ENCODE data around the gene EPN2.

EPN2 gene

DNA sequence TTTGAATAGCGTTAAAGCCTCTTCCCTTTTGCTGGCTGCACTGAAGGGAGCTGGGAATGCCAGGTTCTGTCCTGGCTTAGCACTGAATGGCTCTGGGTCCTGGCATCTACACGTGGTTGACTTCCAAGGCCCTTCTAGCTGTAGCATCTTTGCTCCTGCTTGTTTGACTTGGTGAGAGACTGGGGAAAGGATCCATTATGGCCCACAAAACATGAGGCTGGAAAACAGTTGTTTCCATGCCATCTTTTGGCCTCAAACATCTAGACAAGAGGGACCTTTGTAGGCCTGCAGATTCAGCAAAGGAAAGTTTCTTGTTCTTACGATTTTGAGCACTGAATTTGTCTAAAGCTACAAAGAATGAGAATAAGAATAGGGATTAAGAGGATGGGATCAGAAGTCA, 32.5 kb downstream of the EPN2 start:
- DNase-seq, result no peak

DNA sequence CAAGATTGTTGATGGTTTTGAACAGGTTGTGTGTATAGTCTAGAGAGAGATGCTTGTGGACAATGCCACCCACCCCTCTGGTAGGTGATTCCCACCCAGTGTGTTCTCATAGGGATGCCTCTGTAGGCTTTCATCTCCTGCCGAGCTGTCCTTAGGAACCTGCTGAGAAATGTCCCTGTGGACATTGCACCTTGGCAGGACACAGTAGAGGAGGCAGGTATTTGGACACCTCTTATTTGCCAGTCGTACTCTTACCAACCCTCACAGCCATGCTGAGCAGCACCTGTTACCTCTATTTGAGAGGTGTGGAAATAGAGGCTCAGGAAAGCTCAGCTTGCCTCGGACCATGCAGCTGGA, 33.2 kb downstream of the EPN2 start:
- DNase-seq, result no peak

DNA sequence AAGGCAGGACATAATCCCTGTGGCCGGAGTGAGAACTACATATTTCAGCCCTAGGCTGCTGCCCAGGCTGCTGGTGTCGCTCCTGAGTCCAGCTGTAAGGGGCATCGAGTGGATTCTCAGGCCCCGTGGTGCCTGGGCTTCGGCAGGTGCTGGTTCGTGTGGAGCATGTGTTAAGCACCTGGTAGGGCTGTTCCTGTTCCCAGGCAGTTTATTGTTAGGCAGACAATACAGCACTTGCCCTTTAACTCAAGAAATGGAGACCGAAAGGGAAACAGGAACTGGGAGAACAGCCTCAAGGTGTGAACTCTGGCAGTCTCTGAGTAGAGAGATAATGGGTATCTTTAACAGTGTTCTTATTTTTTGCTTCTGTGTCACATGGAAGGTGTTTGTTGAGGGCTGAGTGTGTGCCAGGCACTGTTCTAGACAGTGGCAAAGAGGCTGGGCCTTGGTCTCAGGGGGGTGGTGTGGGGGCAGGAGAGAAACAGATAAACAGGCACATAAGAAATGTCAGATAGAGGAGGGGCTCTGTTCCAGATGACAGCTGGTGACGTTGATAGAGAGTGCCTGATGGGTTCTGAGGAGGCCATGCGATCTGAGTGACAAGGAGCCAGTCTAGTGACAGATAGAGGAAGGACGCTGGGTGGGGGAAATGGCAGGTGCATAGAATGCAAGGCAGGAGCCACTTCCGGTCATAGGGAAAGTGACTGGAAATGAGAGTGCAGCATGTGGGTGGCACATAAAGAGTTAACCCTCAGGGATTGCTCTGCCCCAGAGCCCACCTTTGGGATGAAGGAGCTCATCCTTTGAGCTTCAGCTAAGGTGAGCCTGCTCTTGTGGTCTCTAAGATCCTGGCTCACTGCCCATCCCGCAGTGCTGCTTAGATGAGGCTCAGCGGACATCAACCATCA, 33.8 kb downstream of the EPN2 start:
- peak; percentile 79 for DNase-seq

DNA sequence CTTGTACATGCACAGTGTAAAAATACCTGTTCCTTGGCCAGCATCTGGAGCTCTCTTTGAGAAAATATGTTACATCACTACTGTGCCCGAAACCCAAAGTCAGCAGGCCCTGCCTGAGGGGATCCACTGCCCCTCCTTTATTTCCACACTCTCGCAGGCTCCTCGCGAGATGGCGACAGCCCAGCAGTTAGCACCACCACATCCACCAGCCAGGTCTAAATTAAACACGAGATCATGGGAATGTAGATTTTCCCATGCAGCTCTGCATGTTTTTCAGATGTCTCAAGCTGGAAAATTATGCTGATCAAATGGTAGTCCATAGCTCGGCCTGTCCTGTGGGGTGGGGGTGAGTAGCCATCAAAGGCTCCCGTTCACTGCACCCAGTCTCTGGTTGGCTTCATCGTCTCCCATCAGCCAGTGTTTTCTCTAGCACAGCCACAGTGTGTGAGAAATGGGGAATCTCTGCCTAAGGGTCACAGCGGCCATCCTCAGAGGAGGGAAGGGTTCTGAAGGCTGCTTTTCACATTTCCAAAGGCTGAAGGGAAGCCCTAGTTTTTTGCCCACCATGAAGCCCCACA, 34.7 kb downstream of the EPN2 start:
- DNase-seq, result no peak

DNA sequence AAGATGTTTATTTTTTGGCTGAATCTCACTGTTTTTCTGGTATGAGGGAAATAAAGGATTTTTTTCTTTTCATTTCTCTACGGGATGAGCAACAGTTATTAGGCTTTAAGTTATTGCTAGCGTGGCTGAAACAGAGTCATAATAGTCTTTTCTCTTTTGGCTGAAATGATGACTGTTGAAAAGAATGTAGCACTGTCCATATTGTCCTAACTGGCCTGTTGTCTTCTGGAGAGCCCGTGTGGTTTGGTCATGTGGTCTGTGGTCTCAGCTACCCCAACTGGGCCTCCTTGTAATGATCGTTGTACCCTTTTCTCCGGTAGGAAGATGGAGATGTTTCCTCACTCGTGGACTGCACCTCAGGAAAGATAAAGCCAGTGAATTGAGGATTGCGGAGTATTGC, 36.6 kb downstream of the EPN2 start:
- peak; percentile 38 for DNase-seq

DNA sequence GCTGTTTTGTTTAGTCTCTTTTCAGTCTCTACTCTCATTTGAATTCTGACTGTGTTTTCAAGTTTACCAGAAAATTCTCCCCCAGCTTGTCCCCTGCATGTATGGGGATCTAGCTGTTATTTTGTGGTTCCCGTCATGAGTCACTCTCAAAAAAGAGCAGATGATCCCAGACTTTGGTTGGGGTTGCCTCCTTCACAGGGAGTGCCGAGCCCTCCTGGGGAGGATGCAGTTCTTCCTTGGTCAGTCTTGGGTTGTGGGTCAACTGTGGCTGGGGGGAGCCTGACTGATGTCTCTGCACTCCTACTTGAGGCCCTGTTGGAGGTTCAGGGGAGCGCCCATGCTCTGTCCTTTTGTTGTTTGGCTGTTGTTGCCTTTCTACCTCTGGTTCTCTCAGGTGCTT, 37.7 kb downstream of the EPN2 start:
- DNase-seq, result no peak

DNA sequence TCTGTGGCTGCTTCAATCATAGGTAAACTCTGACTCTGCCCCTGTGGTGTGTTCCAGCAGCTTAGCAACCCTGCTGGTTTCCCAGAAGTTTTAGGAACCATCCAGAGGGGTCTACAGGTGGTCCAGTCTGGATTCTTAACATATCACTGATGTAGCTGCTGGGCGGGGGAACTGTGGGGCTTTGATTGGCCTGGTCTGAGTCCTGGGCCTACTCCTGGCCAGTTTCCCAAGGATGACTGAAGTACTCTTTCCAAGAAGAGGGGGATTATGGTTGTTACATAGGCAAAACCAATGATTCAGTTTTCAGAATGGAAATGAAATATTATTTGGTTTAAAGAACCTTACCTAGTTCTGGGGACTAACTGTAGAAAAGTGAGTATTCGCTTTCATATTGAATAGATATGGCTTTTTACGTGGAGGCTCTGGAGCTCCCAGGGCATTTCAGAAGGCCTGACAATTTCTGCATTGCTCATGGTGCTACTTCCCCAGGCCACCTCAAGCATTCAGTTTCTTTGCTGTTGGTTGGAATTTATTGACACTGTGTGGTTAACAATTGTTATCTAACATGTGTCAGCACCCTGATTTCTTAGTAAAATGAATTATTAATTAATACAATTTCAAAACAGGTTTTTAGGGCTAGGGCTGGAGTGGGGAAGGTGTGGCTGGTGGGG, 38.4 kb downstream of the EPN2 start:
- DNase-seq, result no peak

DNA sequence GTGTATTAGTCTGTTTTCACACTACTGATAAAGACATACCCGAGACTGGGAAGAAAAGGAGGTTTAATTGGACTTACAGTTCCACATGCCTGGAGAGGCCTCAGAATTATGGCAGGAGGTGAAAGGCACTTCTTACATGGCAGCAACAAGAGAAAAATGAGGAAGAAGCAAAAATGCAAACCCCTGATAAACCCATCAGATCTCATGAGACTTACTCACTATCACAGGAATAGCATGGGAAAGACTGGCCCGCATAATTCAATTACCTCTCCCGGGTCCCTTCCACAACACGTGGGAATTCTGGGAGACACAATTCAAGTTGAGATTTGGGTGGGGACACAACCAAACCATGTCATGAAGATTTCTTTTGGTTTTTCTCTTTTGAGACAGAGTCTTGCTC, 41.1 kb downstream of the EPN2 start:
- DNase-seq, result peak; percentile 8

DNA sequence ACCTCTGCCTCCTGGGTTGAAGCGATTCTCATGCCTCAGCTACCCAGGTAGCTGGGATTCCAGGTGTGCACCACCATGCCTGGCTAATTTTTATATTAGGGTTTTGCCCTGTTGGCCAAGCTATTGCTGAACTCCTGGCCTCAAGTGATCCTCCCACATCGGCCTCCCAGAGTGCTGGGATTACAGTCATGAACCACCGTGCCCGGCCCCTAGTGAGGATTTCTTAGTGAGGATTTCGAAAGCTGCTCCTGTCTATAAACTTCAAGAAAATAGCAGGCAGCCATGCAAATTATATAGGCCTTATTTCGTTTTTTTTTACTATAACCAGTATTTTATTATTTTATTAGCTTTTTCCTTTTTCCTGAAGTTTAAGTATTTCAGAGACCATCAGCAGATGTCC, 41.6 kb downstream of the EPN2 start:
- no peak for DNase-seq

DNA sequence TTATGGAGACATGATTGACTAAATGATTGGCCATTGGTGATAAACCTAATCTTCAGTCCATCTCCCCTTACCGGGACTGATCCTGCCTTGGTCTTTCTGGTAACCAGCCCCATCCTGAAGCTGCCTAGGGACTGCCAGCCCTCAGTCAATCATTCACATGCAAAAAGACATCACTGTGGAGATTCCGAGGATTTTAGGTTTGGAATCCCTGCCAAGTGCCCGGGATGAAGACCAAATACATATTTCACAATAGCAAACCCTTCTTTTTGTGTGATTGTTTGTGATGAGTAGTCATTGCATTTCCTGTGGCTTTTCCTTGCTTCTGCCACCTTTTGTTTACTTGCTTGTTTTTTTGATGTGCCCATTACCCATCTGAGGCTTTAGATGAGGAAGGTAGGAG, 44.0 kb downstream of the EPN2 start:
- no peak for DNase-seq

DNA sequence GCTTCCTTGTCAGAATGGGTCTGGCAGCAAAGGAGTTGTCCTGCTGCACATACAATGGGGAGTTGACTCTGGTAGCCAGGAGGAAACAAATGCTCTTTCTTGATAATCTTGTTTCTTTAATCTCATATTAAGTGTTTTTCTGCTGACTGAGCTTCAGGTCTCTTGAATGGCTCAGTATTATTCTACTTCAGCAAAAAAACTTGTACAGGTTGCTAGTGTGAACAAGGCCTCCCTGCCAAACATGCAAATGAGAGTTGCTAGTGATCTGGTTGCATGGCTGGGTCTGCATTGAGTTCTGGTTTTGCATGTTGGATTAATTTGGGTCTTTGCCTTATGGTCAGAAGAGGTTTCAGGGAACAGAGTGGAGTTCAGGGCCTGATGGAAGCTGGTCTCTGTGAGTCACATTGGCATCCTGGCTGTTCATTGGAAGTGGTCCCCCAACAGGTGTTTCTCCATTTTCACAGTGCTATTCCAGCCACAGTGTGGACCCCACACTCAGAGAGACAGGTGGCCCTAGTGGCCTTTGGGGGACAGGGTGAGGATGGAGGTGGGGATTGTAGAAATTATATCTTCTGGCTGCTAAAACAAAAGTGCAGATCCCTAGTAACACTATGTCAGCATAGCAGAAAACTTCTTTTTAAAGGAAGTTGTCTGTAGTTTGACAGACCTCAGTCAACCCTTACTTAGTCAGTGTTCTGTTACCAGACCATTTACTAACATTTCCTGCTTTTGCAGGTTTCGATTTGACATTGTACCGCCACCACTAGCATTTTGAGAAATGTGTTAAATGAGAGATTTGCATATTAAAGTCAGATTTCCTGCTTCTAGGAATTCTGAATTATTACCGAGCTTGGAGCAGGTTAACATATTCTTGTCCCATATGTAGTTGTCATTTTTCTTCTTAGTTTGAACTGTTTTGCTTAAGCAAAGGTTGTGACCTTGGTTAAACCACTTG, 47.1 kb downstream of the EPN2 start:
- DNase-seq, result no peak

DNA sequence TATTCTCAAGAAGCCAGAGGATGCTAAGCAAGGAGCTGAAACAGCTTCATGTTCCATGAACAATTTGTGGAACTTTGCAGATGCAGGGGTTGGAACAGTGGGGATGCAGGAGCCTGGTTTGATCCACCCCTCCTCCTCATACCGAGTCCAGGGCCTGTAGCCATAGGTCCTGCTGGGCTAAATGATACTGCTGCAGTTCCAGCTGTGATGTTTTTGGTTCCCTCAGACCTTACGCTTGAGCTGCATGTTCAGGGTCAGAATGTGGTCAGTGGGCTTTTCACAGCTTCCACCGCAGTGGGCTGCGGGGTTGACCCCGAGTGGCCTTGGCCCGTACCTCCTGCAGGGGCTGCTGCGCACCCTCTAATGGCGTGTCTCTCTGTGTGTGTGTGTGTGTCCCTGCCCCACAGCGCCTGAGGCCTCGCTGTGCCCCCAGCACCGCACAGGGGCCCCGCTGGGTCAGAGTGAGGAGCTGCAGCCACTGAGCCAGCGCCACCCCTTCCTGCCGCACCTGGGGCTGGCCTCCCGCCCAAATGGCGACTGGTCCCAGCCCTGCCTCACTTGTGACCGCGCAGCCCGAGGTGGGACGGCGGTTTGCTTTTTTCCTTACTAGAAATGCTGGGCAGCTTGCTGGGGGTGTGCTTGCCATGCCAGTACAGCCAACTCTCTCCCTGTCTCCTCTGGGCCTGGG, 48.2 kb downstream of the EPN2 start:
- no peak for DNase-seq

DNA sequence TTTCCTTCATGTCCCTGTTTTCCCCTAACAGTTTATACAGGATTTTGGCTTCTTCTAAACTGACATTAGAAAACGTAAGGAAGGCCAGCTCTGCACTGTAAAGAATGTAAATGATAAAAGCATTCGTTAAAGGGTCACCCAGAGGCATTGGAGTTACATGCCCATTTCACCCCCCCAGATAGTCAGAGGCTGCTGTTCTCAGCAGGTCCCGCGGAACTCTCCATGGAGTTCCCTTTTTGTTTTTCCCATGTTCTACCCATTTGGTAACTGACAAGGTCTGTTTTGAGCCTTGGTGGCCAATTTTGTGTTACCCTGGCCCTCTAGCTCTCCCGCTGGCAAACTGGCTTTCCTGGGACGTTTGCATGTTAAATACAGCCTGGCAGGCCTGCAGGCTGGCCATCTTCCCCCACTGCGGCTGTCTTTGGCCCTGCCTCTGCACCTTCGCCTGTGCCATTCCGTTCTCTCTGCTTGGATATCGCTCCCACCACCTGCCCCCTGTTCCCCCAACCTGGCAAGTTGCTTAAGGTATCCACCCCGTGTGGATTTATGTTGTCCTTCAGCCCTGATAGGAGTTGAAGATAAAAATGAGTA, 49.7 kb downstream of the EPN2 start:
- DNase-seq, result no peak

DNA sequence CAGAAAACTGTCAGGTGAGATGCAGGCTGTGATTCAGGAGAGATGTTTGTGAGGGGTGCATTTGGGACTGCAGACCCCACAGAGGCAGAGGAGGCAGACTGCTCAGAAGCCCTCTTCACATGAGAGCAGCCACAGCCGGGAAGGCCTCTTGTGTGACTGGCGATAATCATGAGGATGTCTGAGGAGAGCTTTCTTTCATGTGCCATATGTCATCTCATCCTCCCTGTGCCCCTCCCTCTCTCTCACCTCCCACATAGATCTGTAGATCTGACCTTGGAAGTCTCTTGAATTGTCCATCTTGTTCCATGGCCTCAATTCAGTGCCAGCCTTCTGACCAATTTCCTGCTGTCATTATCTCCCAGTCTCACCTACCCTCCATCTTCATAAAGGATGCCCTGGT, 50.5 kb downstream of the EPN2 start:
- DNase-seq, result no peak

DNA sequence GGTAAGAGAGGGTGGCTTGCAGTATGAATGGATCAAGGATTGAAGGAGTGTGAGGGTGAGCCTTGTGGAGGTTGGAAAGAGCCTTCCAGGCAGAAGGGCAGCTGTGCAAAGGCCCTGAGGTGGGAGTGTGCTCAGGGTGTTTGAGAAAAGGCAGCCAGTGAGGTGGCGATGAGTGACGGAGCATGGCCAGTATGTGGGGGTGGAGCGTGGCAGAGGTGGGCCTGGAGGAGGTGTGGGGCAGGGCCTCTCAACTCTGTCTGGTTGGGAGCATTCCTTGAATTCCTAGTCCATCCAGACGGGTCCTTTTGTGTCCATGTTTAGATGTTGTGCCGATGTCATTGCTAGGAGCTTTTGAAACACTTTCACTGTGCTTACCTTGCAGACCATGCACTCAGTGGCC, 51.3 kb downstream of the EPN2 start:
- no peak for DNase-seq

DNA sequence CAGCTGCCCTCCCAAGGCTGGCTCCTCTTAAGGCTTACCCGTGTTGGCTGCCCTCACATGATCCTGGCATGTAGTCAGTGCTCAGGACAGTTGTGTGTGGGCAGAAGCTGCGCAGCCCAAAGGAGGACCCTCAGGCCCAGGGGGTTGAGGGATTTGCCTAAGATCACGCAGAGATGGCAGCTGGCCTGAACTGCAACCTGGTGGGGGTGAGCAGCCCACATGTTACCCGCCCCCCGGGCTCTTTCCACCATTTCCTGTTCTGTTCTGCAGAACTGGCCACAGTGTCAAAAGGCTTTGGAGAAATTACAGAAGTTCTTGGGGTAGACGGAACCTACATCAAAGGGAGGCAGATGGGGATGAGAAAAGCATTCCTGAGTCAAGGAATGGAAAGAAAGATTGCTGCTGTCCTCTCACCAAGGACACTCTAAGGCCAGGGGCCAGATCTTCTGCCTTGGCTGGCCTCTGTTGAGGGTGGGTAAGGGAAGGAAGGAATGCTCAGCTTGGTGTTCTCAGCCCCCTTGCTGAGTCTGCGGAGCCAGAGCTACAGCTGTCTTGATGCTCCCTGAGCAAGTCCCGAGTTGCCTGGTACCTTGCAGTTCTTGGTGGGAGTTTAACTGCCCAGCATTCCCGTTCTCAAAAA, 53.0 kb downstream of the EPN2 start:
- DNase-seq, result no peak

DNA sequence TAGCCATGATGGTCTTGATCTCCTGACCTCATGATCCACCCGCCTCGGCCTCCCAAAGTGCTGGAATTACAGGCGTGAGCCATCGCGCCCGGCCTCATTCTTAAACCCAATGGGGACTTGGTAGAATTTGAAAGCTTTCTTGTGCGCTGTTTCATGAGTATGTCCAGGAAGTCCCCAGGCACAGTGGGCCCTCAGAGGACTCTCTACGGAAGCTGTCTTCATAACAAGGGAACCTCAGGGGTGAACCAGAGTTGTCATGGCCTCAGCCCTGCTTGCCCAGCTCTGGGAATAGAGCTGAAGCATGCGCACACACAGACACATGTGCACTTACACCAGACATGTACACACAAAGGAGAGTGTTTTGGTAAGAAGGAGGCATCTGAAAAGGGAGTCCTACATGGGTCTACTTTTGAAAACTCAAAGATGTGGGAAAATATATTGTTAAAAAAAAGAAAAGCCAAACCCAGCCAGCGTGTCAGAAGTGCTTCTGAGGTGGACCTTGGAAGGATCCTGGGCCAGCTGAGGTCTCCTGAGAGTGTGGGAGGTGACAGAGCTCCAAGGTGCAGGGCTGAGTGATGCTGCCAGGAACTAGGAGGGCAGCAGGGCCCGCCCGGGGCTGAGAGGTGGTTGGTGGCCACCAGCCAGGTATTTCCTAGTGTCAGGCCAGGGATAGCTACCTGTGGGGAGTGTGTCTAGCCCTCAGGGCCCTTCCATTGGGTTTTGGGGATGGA, 54.6 kb downstream of the EPN2 start:
- no peak for DNase-seq

DNA sequence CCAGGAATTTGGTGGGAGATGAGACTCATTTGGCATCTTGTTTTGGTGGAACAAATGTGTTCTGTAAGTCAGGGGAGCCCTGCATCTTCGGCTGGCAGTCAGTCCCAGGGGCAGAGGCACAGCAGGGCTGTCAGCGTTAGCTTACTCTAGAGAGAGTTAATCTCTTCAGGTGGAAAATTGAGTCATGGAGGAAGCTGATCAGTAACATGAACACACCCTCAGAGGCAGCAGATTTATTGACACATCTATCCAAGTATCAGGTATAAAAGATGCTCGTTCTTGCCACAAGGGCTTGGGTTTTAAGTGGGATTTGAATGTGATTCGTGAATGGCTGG, 55.2 kb downstream of the EPN2 start:
- DNase-seq, result no peak

DNA sequence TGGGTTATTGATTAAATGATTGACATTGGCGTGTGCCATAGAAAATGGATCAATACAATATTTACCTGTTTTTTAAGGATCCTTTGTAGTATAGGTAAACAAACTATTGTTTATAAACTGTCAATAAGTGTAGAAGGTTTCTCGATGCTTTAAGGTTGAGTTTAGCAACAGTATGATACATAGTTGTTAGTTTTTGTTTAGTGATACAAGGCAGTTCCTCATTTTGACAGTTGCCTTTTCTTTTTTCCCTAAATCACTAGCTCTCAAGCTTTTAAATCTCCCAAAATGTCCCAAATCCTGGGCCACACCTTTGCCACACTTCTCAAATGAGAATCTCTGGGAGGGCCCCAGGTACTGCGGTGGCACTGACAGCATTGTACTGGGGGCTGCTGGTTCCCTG, 57.3 kb downstream of the EPN2 start:
- DNase-seq, result no peak

DNA sequence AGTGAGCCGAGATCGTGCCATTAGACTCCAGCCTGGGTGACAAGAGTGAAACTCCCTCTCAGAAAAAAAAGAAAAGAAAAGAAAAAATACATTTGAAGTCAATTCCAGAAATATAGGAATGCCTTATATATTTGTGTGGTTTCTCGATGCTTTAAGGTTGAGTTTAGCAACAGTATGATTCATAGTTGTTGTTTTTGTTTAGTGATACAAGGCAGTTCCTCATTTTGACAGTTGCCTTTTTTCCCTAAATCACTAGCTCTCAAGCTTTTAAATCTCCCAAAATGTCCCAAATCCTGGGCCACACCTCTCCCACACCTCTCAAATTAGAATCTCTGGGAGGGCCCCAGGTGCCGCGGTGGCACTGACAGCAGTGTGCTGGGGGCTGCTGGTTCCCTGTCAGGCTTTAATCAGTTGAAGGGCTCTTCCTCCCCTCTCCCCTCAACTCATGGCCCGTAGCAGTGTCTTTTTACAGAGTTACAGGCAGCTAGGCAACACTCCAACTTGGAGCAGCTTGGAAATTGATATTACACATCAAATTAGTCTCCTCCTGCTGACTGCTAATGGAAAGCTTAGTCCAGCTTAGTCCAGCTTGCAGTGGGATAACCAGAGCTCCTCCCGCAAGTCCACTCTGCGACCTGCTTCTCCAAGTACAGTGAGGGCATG, 58.4 kb downstream of the EPN2 start:
- no peak for DNase-seq

All from OCI-M1 (cell line).